Uterus (tissue), 4 donors: Measurements from ENCODE around the gene TOX2. TPM values are rescaled to one million over a fixed set of nuclear protein-coding genes. Genes with fewer than 3 reads are reported as not detected.

Experiments used
- DNase-seq, 2 donors: peaks; one replicate each; pipeline ENCODE4 v3.0.0-alpha.2; 2019 to 2020
- H3K27ac ChIP-seq, 2 donors: fragments of 200-600 bp; sonication (generic); 1 replicate in 1 of 2; 2 replicates in 1 of 2; pipeline ENCODE4 v1.5.1; 2016 to 2018
- H3K27me3 ChIP-seq, 2 donors: fragments of 200-600 bp; sonication (generic); one replicate each; pipeline ENCODE4 v1.5.1; 2018 to 2019; ENCODE audit warnings: control low read depth in 1 of 2
- H3K36me3 ChIP-seq, 2 donors: fragments of 200-600 bp; sonication (generic); one replicate each; pipeline ENCODE4 v1.5.1; 2019; ENCODE audit warnings: control low read depth in 1 of 2
- H3K4me1 ChIP-seq, 2 donors: fragments of 200-600 bp; sonication (generic); one replicate each; pipeline ENCODE4 v1.5.1; 2018 to 2019; ENCODE audit warnings: control low read depth in 1 of 2
- H3K4me3 ChIP-seq, 2 donors: fragments of 200-600 bp; sonication (generic); 1 replicate in 1 of 2; 2 replicates in 1 of 2; pipeline ENCODE4 v1.5.1; 2018 to 2019; ENCODE audit warnings: mild to moderate bottlenecking in 1 of 2
- H3K9me3 ChIP-seq, 2 donors: fragments of 200-600 bp; sonication (generic); one replicate each; pipeline ENCODE4 v1.5.1; 2019; ENCODE audit warnings: control low read depth in 1 of 2
- CTCF ChIP-seq, 4 experiments: fragments of 200-600 bp in 2 of 4; fragments of 450-650 bp in 2 of 4; sonication (generic) in 2 of 4; IDR thresholded peaks; one replicate each; pipeline ENCODE4 v1.5.1; 2016 to 2019; ENCODE audit warnings: antibody characterized with exemption in 4 of 4, mild to moderate bottlenecking in 2 of 4, moderate library complexity in 1 of 4
- POLR2A ChIP-seq, 2 donors: fragments of 450-650 bp; IDR thresholded peaks; one replicate each; pipeline ENCODE4 v1.6.1; 2016; ENCODE audit warnings: antibody characterized with exemption in 2 of 2, mild to moderate bottlenecking in 1 of 2, moderate library complexity in 1 of 2
- intact Hi-C: fragments of 100-400 bp; cut with DNase I; formaldehyde crosslinking; loops from one replicate; pipeline ENCODE4 v1.15.1; 2023; ENCODE audit warnings: low total_unique reads
- total RNA-seq, 4 donors: library from RNA; depleted of rRNA in 3 of 4; stranded (reverse); fragments of >200 nt in 3 of 4; gene quantifications; one replicate each; pipeline versions ENCODE4 v1.1.0 to v1.2.4, GENCODE V29; 2014 to 2023
- donor health status: DM: yes; HTN: yes; CAD: no.

The TOX2 gene
- total RNA-seq, 4 donors from 2014 or later: 0.26 to 4.8 (median 0.28) TPM; not detected in 1

GRCh38 chr20:44034965-44035635 is 120.4 kb downstream of the TOX2 start:
- Histone ChIP-seq H3K27me3 (no peaks in the 10 kb centered on the region), H3K27ac (no peak overlapping the region), H3K36me3 (no peaks in the 10 kb centered on the region), H3K9me3 (no peaks in the 10 kb centered on the region), H3K4me3 (no peak overlapping the region), H3K4me1 (no peaks in the 10 kb centered on the region)
- intact Hi-C loops: no loop called here
- TF ChIP-seq POLR2A (IDR thresholded peaks at IDR 0.05) (no peak), CTCF (IDR thresholded peaks at IDR 0.05) (no peak)
- no peak for DNase-seq

- Histone ChIP-seq H3K36me3 (no peaks in the 10 kb centered on the region), H3K9me3 (no peaks in the 10 kb centered on the region), H3K4me1 (no peaks in the 10 kb centered on the region), H3K27me3 (no peaks in the 10 kb centered on the region), H3K4me3 (no peak overlapping the region), H3K27ac (no peak overlapping the region)
- no peak for TF ChIP-seq CTCF (IDR thresholded peaks at IDR 0.05)
- TF ChIP-seq POLR2A (IDR thresholded peaks at IDR 0.05): no peak
- DNase-seq: no peak
- intact Hi-C loops: no loop called here
Measured at GRCh38 chr20:44035924-44036323, 121.3 kb downstream of the TOX2 start.

GRCh38 chr20:44036441-44036840 is 121.8 kb downstream of the TOX2 start:
- intact Hi-C loops: no loop called here
- no peaks in the 10 kb centered on the region for H3K9me3 ChIP-seq
- DNase-seq: no peak
- H3K4me3 ChIP-seq: no peak overlapping the region
- H3K27ac ChIP-seq: no peak overlapping the region
- TF ChIP-seq POLR2A (IDR thresholded peaks at IDR 0.05): no peak
- TF ChIP-seq CTCF (IDR thresholded peaks at IDR 0.05): no peak
- no peaks in the 10 kb centered on the region for H3K27me3 ChIP-seq
- H3K4me1 ChIP-seq: no peaks in the 10 kb centered on the region
- no peaks in the 10 kb centered on the region for H3K36me3 ChIP-seq

- no peaks in the 10 kb centered on the region for H3K9me3 ChIP-seq
- intact Hi-C loops: no loop called here
- TF ChIP-seq CTCF (IDR thresholded peaks at IDR 0.05) (no peak), POLR2A (IDR thresholded peaks at IDR 0.05) (no peak)
- DNase-seq: no peak
- no peaks in the 10 kb centered on the region for H3K36me3 ChIP-seq
- H3K27me3 ChIP-seq: no peaks in the 10 kb centered on the region
- no peaks in the 10 kb centered on the region for H3K4me1 ChIP-seq
- H3K4me3 ChIP-seq: no peak overlapping the region
- H3K27ac ChIP-seq: no peak overlapping the region
Measured at GRCh38 chr20:44038681-44039123, 124.0 kb downstream of the TOX2 start.

- intact Hi-C loops: no loop called here
- Histone ChIP-seq H3K4me1 (no peaks in the 10 kb centered on the region), H3K27ac (no peak overlapping the region), H3K27me3 (no peaks in the 10 kb centered on the region), H3K4me3 (no peak overlapping the region), H3K36me3 (no peaks in the 10 kb centered on the region), H3K9me3 (no peaks in the 10 kb centered on the region)
- TF ChIP-seq POLR2A (IDR thresholded peaks at IDR 0.05) (no peak), CTCF (IDR thresholded peaks at IDR 0.05) (no peak)
- no peak for DNase-seq
Measured at GRCh38 chr20:44039147-44039546, 124.5 kb downstream of the TOX2 start.
